Neuronal stem cell (in vitro differentiated cells): ENCODE results near the gene FMNL1.

Source experiments
- DNase-seq: peaks from one replicate; pipeline ENCODE4 v3.0.0-alpha.2; 2013; ENCODE audit warnings: low spot score
- H2AFZ ChIP-seq: one replicate; pipeline ENCODE4 v1.6.1; 2013; ENCODE audit warnings: mild to moderate bottlenecking, low read length, inconsistent platforms
- H2AK5ac ChIP-seq: 2 replicates; pipeline ENCODE4 v1.6.1; 2013; ENCODE audit warnings: low read depth, mild to moderate bottlenecking, inconsistent platforms, low read length, moderate library complexity, mixed read lengths
- H2BK120ac ChIP-seq: 2 replicates; pipeline ENCODE4 v1.6.1; 2013; ENCODE audit warnings: low read depth, mild to moderate bottlenecking, inconsistent platforms, low read length, moderate library complexity, mixed read lengths
- H2BK12ac ChIP-seq: one replicate; pipeline ENCODE4 v1.6.1; 2013; ENCODE audit warnings: low read length, inconsistent platforms
- H2BK15ac ChIP-seq: 2 replicates; pipeline ENCODE4 v1.6.1; 2013; ENCODE audit warnings: mild to moderate bottlenecking, low read length, inconsistent platforms, mixed read lengths
- H2BK5ac ChIP-seq: one replicate; pipeline ENCODE4 v1.6.1; 2013; ENCODE audit warnings: inconsistent platforms, mild to moderate bottlenecking, low read length, moderate library complexity
- H3K14ac ChIP-seq: one replicate; pipeline ENCODE4 v1.6.1; 2013; ENCODE audit warnings: low read length, inconsistent platforms
- H3K18ac ChIP-seq: 2 replicates; pipeline ENCODE4 v1.6.1; 2013; ENCODE audit warnings: low read length, inconsistent platforms
- H3K23ac ChIP-seq: 2 replicates; pipeline ENCODE4 v1.6.1; 2013; ENCODE audit warnings: low read depth, mild to moderate bottlenecking, mixed read lengths, low read length, inconsistent platforms; ENCODE audit not compliant: poor library complexity
- H3K27ac ChIP-seq: replicated peaks from 3 replicates; pipeline ENCODE4 v1.5.1; 2013; ENCODE audit warnings: low read length, inconsistent platforms
- H3K27me3 ChIP-seq, 3 experiments: 2 replicates each; pipeline ENCODE4 v1.6.1; 2013; ENCODE audit warnings: low read length in 3 of 3, mild to moderate bottlenecking in 2 of 3, inconsistent platforms in 1 of 3, low read depth in 1 of 3, mixed read lengths in 1 of 3, moderate library complexity in 1 of 3; ENCODE audit not compliant: control insufficient read depth in 3 of 3, insufficient read depth in 3 of 3
- H3K36me3 ChIP-seq, 2 donors: replicated peaks in 1 of 2; 2 replicates each; pipeline ENCODE4 v1.6.1; 2013; ENCODE audit warnings: low read length in 2 of 2; ENCODE audit not compliant: control insufficient read depth in 2 of 2, insufficient read depth in 2 of 2
- H3K4ac ChIP-seq: 2 replicates; pipeline ENCODE4 v1.6.1; 2013; ENCODE audit warnings: inconsistent platforms, mild to moderate bottlenecking, low read length, moderate library complexity
- H3K4me1 ChIP-seq, 2 donors: 1 replicate in 1 of 2; 2 replicates in 1 of 2; pipeline ENCODE4 v1.6.1; 2013; ENCODE audit warnings: low read length in 2 of 2, low read depth in 1 of 2; ENCODE audit not compliant: control insufficient read depth in 2 of 2, insufficient read depth in 1 of 2
- H3K4me2 ChIP-seq: one replicate; pipeline ENCODE4 v1.6.1; 2013; ENCODE audit warnings: mild to moderate bottlenecking, low read length, inconsistent platforms; ENCODE audit not compliant: insufficient read depth, poor library complexity, severe bottlenecking
- H3K4me3 ChIP-seq, 2 donors: 2 replicates each; pipeline ENCODE4 v1.5.1; 2013; ENCODE audit warnings: low read length in 2 of 2, mild to moderate bottlenecking in 2 of 2, inconsistent platforms in 1 of 2, moderate library complexity in 1 of 2
- H3K79me1 ChIP-seq: one replicate; pipeline ENCODE4 v1.6.1; 2013; ENCODE audit warnings: low read depth, mild to moderate bottlenecking, inconsistent platforms, low read length, moderate library complexity
- H3K9ac ChIP-seq: one replicate; pipeline ENCODE4 v1.6.1; 2013; ENCODE audit warnings: mild to moderate bottlenecking, low read depth, low read length, inconsistent platforms; ENCODE audit not compliant: poor library complexity
- H3K9me3 ChIP-seq, 2 donors: replicated peaks in 1 of 2; 2 replicates each; pipeline versions ENCODE3 to v1.6.1; 2013; ENCODE audit warnings: low read length in 2 of 2, mild to moderate bottlenecking in 2 of 2, inconsistent platforms in 1 of 2, low read depth in 1 of 2, mixed read lengths in 1 of 2, moderate library complexity in 1 of 2; ENCODE audit not compliant: control insufficient read depth in 2 of 2, insufficient read depth in 1 of 2
- H4K8ac ChIP-seq: one replicate; pipeline ENCODE4 v1.6.1; 2013; ENCODE audit warnings: low read depth, mild to moderate bottlenecking, inconsistent platforms, low read length, moderate library complexity
- H4K91ac ChIP-seq: one replicate; pipeline ENCODE4 v1.6.1; 2013; ENCODE audit warnings: low read length, low read depth, mild to moderate bottlenecking, inconsistent platforms; ENCODE audit not compliant: poor library complexity
- WGBS, 2 donors: extraction: QIAGEN DNeasy Blood & Tissue Kit; methylation state at CpG; one replicate each; pipeline ENCODE4 v1.1.7; 2013; ENCODE audit warnings: missing lambda C conversion rate in 2 of 2, mixed read lengths in 1 of 2; ENCODE audit not compliant: insufficient read length in 2 of 2, insufficient replicate concordance in 1 of 2; ENCODE audit errors: extremely low coverage in 2 of 2; 5-methylcytosine and 5-hydroxymethylcytosine counted together

The FMNL1 gene

GRCh38 chr17:45240905-45241327 is 19.2 kb downstream of the FMNL1 start:
- peak overlapping the region; percentile 49 for H2BK5ac ChIP-seq
- H3K23ac ChIP-seq = peak overlapping the region; percentile 12
- H3K14ac ChIP-seq = peak overlapping the region; percentile 22
- no peak overlapping the region for H2BK12ac ChIP-seq
- H2AFZ ChIP-seq = peak overlapping the region; percentile 76
- peak overlapping the region; percentile 25 for H4K8ac ChIP-seq
- H3K4me2 ChIP-seq = peak overlapping the region; percentile 99
- H4K91ac ChIP-seq = no peak overlapping the region
- peak overlapping the region; percentile 96 for H3K18ac ChIP-seq
- H2BK120ac ChIP-seq = no peak overlapping the region
- no peaks in the 10 kb centered on the region for H3K9me3 ChIP-seq
- peak overlapping the region in 1 of 2 donors; percentile 90 for H3K4me3 ChIP-seq
- no peak overlapping the region for H3K4ac ChIP-seq
- peaks cover 2% of the 10 kb centered on the region for H3K79me1 ChIP-seq
- H3K27ac ChIP-seq = no peak overlapping the region
- H3K27me3 ChIP-seq = peaks cover 0 to 93% (median 10%) of the 10 kb centered on the region in 3 experiments
- H2BK15ac ChIP-seq = peak overlapping the region; percentile 82
- H3K9ac ChIP-seq = peak overlapping the region; percentile 87
- peak overlapping the region; percentile 91 for H2AK5ac ChIP-seq
- WGBS, 2 donors = no CpG with 5 or more reads among the region's 21 CpGs
- H3K36me3 ChIP-seq = no peaks in the 10 kb centered on the region
- no peak for DNase-seq
- peaks cover 0 to 10% of the 10 kb centered on the region in 2 donors for H3K4me1 ChIP-seq

GRCh38 chr17:45241328-45242028 is 19.8 kb downstream of the FMNL1 start:
- peak overlapping the region; percentile 82 for H2BK15ac ChIP-seq
- H3K36me3 ChIP-seq = no peaks in the 10 kb centered on the region
- no peaks in the 10 kb centered on the region for H3K9me3 ChIP-seq
- DNase-seq = peak; percentile 51
- H3K23ac ChIP-seq = peak overlapping the region; percentile 29
- peak overlapping the region; percentile 43 for H2BK120ac ChIP-seq
- peak overlapping the region; percentile 25 for H4K8ac ChIP-seq
- H2AK5ac ChIP-seq = peak overlapping the region; percentile 91
- peak overlapping the region; percentile 12 for H3K14ac ChIP-seq
- H3K79me1 ChIP-seq = peaks cover 2% of the 10 kb centered on the region
- H3K27ac ChIP-seq = no peak overlapping the region
- no peak overlapping the region for H3K4ac ChIP-seq
- H2BK5ac ChIP-seq = peak overlapping the region; percentile 49
- H3K27me3 ChIP-seq = peaks cover 0 to 94% (median 10%) of the 10 kb centered on the region in 3 experiments
- H2BK12ac ChIP-seq = no peak overlapping the region
- peak overlapping the region; percentile 20 to 90 for H3K4me3 ChIP-seq
- no CpG with 5 or more reads among the region's 62 CpGs for WGBS, 2 donors
- H4K91ac ChIP-seq = no peak overlapping the region
- peak overlapping the region; percentile 76 for H2AFZ ChIP-seq
- H3K18ac ChIP-seq = peak overlapping the region; percentile 96
- peak overlapping the region; percentile 99 for H3K4me2 ChIP-seq
- peaks cover 1 to 13% of the 10 kb centered on the region in 2 donors for H3K4me1 ChIP-seq
- peak overlapping the region; percentile 87 for H3K9ac ChIP-seq

GRCh38 chr17:45242029-45242414 is 20.3 kb downstream of the FMNL1 start:
- Histone ChIP-seq H3K9me3 (no peaks in the 10 kb centered on the region), H2AK5ac (peak overlapping the region; percentile 0), H3K23ac (peak overlapping the region; percentile 39), H3K4me3 (peak overlapping the region in 1 of 2 donors; percentile 62), H2BK120ac (no peak overlapping the region), H3K4ac (no peak overlapping the region), H3K36me3 (no peaks in the 10 kb centered on the region), H2BK12ac (no peak overlapping the region), H4K8ac (peak overlapping the region; percentile 78), H3K9ac (no peak overlapping the region), H2BK15ac (peak overlapping the region; percentile 68), H3K4me2 (peak overlapping the region; percentile 99), H3K27ac (no peak overlapping the region), H3K27me3 (peaks cover 0 to 92% (median 10%) of the 10 kb centered on the region in 3 experiments), H2AFZ (no peak overlapping the region), H4K91ac (no peak overlapping the region), H3K4me1 (peaks cover 5 to 17% of the 10 kb centered on the region in 2 donors), H2BK5ac (no peak overlapping the region), H3K14ac (no peak overlapping the region), H3K79me1 (peaks cover 2% of the 10 kb centered on the region), H3K18ac (peak overlapping the region; percentile 53)
- DNase-seq = no peak
- no CpG with 5 or more reads among the region's 18 CpGs for whole genome bisulfite sequencing, 2 donors

GRCh38 chr17:45243750-45244149 is 22.1 kb downstream of the FMNL1 start:
- Histone ChIP-seq H3K27me3 (peaks cover 0 to 84% (median 10%) of the 10 kb centered on the region in 3 experiments), H3K79me1 (peaks cover 7% of the 10 kb centered on the region), H2BK12ac (peak overlapping the region; percentile 63)

More at GRCh38 chr17:45243750-45244149, 22.1 kb downstream of the FMNL1 start:
- H3K23ac ChIP-seq = no peak overlapping the region
- H4K8ac ChIP-seq = no peak overlapping the region
- H4K91ac ChIP-seq = no peak overlapping the region
- H2AK5ac ChIP-seq = peak overlapping the region; percentile 89
- no peak overlapping the region for H3K18ac ChIP-seq
- H2BK120ac ChIP-seq = no peak overlapping the region
- H3K4me3 ChIP-seq = no peak overlapping the region
- peaks cover 5 to 21% of the 10 kb centered on the region in 2 donors for H3K4me1 ChIP-seq
- no peak overlapping the region for H3K4ac ChIP-seq
- no peak overlapping the region for H3K14ac ChIP-seq
- H2BK5ac ChIP-seq = no peak overlapping the region
- no peak for DNase-seq
- H2AFZ ChIP-seq = no peak overlapping the region
- peak overlapping the region; percentile 51 for H2BK15ac ChIP-seq
- no peak overlapping the region for H3K27ac ChIP-seq
- H3K9me3 ChIP-seq = no peaks in the 10 kb centered on the region
- H3K36me3 ChIP-seq = no peaks in the 10 kb centered on the region
- WGBS, 2 donors = no CpG with 5 or more reads among the region's 18 CpGs
- no peak overlapping the region for H3K4me2 ChIP-seq
- peak overlapping the region; percentile 16 for H3K9ac ChIP-seq
